Measurements from ENCODE around the gene CHIT1. TPM values are rescaled to one million over a fixed set of nuclear protein-coding genes. Genes with fewer than 3 reads are reported as not detected.
A peak's percentile ranks its signal among the peaks of the same experiment; 100 is the strongest.

Gene CHIT1
- total RNA-seq, 1 experiment from 2014 or later, result not detected

DNA sequence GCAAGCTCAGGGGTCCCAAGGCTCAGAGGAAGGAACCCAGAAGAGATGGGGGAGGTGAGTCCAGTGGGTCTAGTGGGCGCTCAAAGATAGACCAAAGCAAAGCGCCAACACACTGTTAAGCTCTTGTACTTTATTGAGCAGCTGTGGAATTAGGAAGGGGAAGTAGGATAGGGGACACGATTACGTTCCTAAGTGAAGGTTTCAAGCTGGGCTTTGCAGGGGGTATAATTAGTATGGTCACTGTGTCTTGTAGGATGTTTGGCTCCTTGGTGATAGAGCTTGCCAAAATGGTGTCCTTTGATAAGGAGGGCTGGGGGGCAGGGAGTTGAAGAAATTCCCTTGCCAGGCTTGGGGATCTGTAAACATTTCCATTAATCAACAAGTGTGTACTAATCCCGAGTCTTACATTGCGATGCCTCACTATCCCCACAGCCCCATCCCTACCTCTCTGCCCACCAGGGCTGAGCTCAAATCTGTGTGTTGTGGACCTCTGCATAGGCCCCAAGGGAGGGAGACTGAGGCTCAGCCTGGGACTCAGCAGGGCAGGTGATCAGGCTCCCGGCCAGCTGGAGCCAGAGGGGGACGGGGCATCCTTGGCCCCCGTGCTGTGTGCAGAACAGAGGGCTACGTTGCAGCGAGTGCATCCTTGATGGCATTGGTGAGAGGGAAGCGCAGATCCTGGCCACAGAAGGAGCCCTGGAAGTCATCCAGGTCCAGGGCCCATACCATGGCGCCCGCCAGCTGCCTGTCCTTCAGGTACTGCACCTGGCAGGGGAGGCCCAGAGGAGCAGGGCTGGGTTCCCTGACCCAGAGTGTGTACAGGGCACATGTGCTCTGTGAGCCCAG is 50.4 kb downstream of the CHIT1 start:
- Histone ChIP-seq H3K9ac (ENCODE audit: low read length) (peak overlapping the region; percentile 36; the same call in 1 of the 2 replicates), H3K9me3 (ENCODE audit: control insufficient read depth in 1 of 2, insufficient read depth in 1 of 2, low read depth in 1 of 2, low read length in 2 of 2) (no peaks in the 10 kb centered on the region), H3K27me3 (ENCODE audit: insufficient read depth, low read length) (no peaks in the 10 kb centered on the region), H2AFZ (ENCODE audit: low read depth, low read length, poor library complexity, severe bottlenecking) (no peak overlapping the region), H3K4me1 (ENCODE audit: control insufficient read depth in 1 of 2, insufficient read depth in 2 of 2, low read length in 2 of 2) (peaks cover 21 to 60% of the 10 kb centered on the region in 2 experiments), H3K79me2 (ENCODE audit: insufficient read depth, low read length) (no peaks in the 10 kb centered on the region), H4K20me1 (ENCODE audit: insufficient read depth) (no peaks in the 10 kb centered on the region), H3K4me2 (ENCODE audit: low read length) (peak overlapping the region; percentile 84), H3K9me2 (ENCODE audit: insufficient read depth) (no peaks in the 10 kb centered on the region), H3K4me3 (replicated peaks in 1 of 2; ENCODE audit: low read depth in 1 of 2, low read length in 2 of 2) (no peak overlapping the region), H3K27ac (ENCODE audit: low read depth, low read length) (no peak overlapping the region), H3K36me3 (ENCODE audit: control insufficient read depth in 1 of 2, insufficient read depth in 2 of 2, low read length in 2 of 2) (no peaks in the 10 kb centered on the region)
- RAD21 ChIA-PET (ENCODE audit: low non-redundant PET in 1 of 2, low total read pairs in 2 of 2, uncharacterized antibody in 2 of 2, unreplicated experiment in 2 of 2), result interaction anchor here in 1 of 2 experiments (0.6 kb wide), 1 partner anchor 56 kb away, joined by 3 read pairs; no protein-coding TSS in a partner anchor
- POLR2A ChIA-PET, result no interaction called here
- intact Hi-C loops (cut with micrococcal nuclease), result no loop called here
- CTCF ChIA-PET, result no interaction called here
- DNase-seq (ENCODE audit: low read depth, low spot score) (no peak), ATAC-seq (no peak)
- BruUV-seq (replicated peaks), result no TSS peak
- TF ChIP-seq YY1 (IDR thresholded peaks at IDR 0.05; ENCODE audit: extremely low read depth, insufficient replicate concordance, low read depth, low read length) (no peak), JUND (IDR thresholded peaks at IDR 0.05) (no peak), EZH2 (IDR thresholded peaks at IDR 0.05) (no peak), REST (IDR thresholded peaks at IDR 0.05; ENCODE audit: low read depth) (no peak), SP1 (IDR thresholded peaks at IDR 0.05; ENCODE audit: low read depth) (no peak), ZFX (IDR thresholded peaks at IDR 0.05) (no peak), CEBPB (IDR thresholded peaks at IDR 0.05; ENCODE audit: low read depth) (no peak)
- TF ChIP-seq, protein P1, sequence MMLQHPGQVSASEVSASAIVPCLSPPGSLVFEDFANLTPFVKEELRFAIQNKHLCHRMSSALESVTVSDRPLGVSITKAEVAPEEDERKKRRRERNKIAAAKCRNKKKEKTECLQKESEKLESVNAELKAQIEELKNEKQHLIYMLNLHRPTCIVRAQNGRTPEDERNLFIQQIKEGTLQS (IDR thresholded peaks at IDR 0.05), result no peak
- TF ChIP-seq, protein P2, sequence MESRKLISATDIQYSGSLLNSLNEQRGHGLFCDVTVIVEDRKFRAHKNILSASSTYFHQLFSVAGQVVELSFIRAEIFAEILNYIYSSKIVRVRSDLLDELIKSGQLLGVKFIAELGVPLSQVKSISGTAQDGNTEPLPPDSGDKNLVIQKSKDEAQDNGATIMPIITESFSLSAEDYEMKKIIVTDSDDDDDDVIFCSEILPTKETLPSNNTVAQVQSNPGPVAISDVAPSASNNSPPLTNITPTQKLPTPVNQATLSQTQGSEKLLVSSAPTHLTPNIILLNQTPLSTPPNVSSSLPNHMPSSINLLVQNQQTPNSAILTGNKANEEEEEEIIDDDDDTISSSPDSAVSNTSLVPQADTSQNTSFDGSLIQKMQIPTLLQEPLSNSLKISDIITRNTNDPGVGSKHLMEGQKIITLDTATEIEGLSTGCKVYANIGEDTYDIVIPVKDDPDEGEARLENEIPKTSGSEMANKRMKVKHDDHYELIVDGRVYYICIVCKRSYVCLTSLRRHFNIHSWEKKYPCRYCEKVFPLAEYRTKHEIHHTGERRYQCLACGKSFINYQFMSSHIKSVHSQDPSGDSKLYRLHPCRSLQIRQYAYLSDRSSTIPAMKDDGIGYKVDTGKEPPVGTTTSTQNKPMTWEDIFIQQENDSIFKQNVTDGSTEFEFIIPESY (IDR thresholded peaks at IDR 0.05; ENCODE audit: extremely low read depth, insufficient replicate concordance, low read length), result no peak

Data from HCT116 (cell line).